PFSK-1 (cell line): ENCODE measurements around the gene RUNDC3A.

Experiments used
- POLR2AphosphoS5 ChIP-seq: IDR thresholded peaks from 2 replicates; pipeline ENCODE4 v1.6.1; 2012; ENCODE audit warnings: low read depth, mild to moderate bottlenecking, control low read depth, low read length, moderate library complexity
- TAF1 ChIP-seq: IDR thresholded peaks from 2 replicates; pipeline ENCODE4 v1.6.1; 2012; ENCODE audit warnings: low read length, control low read depth, borderline replicate concordance; ENCODE audit not compliant: insufficient read depth
- TF ChIP-seq, protein P1 (sequence below), 2 experiments: IDR thresholded peaks; 2 replicates each; pipeline versions ENCODE4 v1.6.1 to v1.8.0; 2011 to 2012; ENCODE audit warnings: low read depth in 2 of 2, low read length in 2 of 2, control low read depth in 1 of 2, inconsistent platforms in 1 of 2, mild to moderate bottlenecking in 1 of 2, moderate library complexity in 1 of 2; ENCODE audit not compliant: insufficient read depth in 1 of 2

DNA sequence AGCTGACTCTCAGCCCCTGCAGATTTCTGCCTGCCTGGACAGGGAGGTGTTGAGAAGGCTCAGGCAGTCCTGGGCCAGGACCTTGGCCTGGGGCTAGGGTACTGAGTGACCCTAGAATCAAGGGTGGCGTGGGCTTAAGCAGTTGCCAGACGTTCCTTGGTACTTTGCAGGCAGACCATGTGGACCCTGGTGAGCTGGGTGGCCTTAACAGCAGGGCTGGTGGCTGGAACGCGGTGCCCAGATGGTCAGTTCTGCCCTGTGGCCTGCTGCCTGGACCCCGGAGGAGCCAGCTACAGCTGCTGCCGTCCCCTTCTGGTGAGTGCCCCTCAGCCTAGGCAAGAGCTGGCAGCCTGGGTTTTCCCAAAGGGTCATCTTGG, 40.6 kb downstream of the RUNDC3A start:
- TF ChIP-seq, protein P1, sequence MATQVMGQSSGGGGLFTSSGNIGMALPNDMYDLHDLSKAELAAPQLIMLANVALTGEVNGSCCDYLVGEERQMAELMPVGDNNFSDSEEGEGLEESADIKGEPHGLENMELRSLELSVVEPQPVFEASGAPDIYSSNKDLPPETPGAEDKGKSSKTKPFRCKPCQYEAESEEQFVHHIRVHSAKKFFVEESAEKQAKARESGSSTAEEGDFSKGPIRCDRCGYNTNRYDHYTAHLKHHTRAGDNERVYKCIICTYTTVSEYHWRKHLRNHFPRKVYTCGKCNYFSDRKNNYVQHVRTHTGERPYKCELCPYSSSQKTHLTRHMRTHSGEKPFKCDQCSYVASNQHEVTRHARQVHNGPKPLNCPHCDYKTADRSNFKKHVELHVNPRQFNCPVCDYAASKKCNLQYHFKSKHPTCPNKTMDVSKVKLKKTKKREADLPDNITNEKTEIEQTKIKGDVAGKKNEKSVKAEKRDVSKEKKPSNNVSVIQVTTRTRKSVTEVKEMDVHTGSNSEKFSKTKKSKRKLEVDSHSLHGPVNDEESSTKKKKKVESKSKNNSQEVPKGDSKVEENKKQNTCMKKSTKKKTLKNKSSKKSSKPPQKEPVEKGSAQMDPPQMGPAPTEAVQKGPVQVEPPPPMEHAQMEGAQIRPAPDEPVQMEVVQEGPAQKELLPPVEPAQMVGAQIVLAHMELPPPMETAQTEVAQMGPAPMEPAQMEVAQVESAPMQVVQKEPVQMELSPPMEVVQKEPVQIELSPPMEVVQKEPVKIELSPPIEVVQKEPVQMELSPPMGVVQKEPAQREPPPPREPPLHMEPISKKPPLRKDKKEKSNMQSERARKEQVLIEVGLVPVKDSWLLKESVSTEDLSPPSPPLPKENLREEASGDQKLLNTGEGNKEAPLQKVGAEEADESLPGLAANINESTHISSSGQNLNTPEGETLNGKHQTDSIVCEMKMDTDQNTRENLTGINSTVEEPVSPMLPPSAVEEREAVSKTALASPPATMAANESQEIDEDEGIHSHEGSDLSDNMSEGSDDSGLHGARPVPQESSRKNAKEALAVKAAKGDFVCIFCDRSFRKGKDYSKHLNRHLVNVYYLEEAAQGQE (IDR thresholded peaks at IDR 0.05; ENCODE audit: insufficient read depth in 1 of 2, low read depth in 2 of 2, low read length in 2 of 2) = no peak
- TF ChIP-seq POLR2AphosphoS5 = no peak
- TF ChIP-seq TAF1 = no peak
